Liver (tissue), 9 donors: ENCODE data around the gene IRGC. TPM values are rescaled to one million over a fixed set of nuclear protein-coding genes. Genes with fewer than 3 reads are reported as not detected.

Source experiments
- DNase-seq: peaks from one replicate; pipeline ENCODE4 v3.0.0-alpha.2; 2017; ENCODE audit warnings: low spot score
- H3K27ac ChIP-seq, 2 donors: one replicate each; pipeline ENCODE4 v1.7.0; 2013; ENCODE audit warnings: inconsistent platforms in 2 of 2, low read length in 2 of 2, control low read depth in 1 of 2, low read depth in 1 of 2, mild to moderate bottlenecking in 1 of 2
- H3K27me3 ChIP-seq, 4 donors: one replicate each; pipeline versions ENCODE4 v1.6.1 to v1.7.0; 2013; ENCODE audit warnings: low read length in 3 of 4, inconsistent platforms in 1 of 4, mild to moderate bottlenecking in 1 of 4, moderate library complexity in 1 of 4; ENCODE audit not compliant: control insufficient read depth in 4 of 4, insufficient read depth in 4 of 4
- H3K36me3 ChIP-seq, 4 donors: one replicate each; pipeline versions ENCODE4 v1.6.1 to v1.7.0; 2013; ENCODE audit warnings: low read length in 3 of 4, mild to moderate bottlenecking in 3 of 4, low read depth in 1 of 4, moderate library complexity in 1 of 4; ENCODE audit not compliant: control insufficient read depth in 4 of 4, insufficient read depth in 3 of 4
- H3K4me1 ChIP-seq, 4 donors: one replicate each; pipeline versions ENCODE4 v1.6.1 to v1.7.0; 2013; ENCODE audit warnings: low read length in 3 of 4, mild to moderate bottlenecking in 3 of 4, moderate library complexity in 1 of 4; ENCODE audit not compliant: control insufficient read depth in 4 of 4, insufficient read depth in 4 of 4
- H3K4me3 ChIP-seq, 3 donors: one replicate each; pipeline versions ENCODE4 v1.6.1 to v1.7.0; 2013; ENCODE audit warnings: low read length in 3 of 3, control low read depth in 1 of 3, low read depth in 1 of 3, mild to moderate bottlenecking in 1 of 3
- H3K9ac ChIP-seq, 2 donors: one replicate each; pipeline ENCODE4 v1.7.0; 2013; ENCODE audit warnings: low read length in 2 of 2, mild to moderate bottlenecking in 2 of 2, moderate library complexity in 2 of 2, control low read depth in 1 of 2, low read depth in 1 of 2
- H3K9me3 ChIP-seq, 4 donors: one replicate each; pipeline versions ENCODE4 v1.6.1 to v1.7.0; 2013; ENCODE audit warnings: low read length in 3 of 4; ENCODE audit not compliant: control insufficient read depth in 4 of 4
- EGR1 ChIP-seq, 2 donors: IDR thresholded peaks; 2 replicates each; pipeline ENCODE4 v1.6.1; 2016 to 2018; ENCODE audit warnings: antibody characterized with exemption in 2 of 2, low read depth in 2 of 2
- FOXA1 ChIP-seq: IDR thresholded peaks from 2 replicates; pipeline ENCODE4 v1.6.1; 2016; ENCODE audit warnings: antibody characterized with exemption
- FOXA2 ChIP-seq: IDR thresholded peaks from 2 replicates; pipeline ENCODE4 v1.6.1; 2016; ENCODE audit warnings: antibody characterized with exemption
- GABPA ChIP-seq, 2 donors: IDR thresholded peaks in 1 of 2; conservative IDR thresholded peaks in 1 of 2; 2 replicates each; pipeline ENCODE4 v1.6.1; 2016; ENCODE audit warnings: antibody characterized with exemption in 2 of 2, mild to moderate bottlenecking in 1 of 2, moderate library complexity in 1 of 2
- HNF4A ChIP-seq, 2 donors: conservative IDR thresholded peaks; 2 replicates each; pipeline ENCODE4 v1.6.1; 2016; ENCODE audit warnings: antibody characterized with exemption in 2 of 2, mild to moderate bottlenecking in 2 of 2
- HNF4G ChIP-seq: IDR thresholded peaks from 2 replicates; pipeline ENCODE4 v1.6.1; 2016; ENCODE audit warnings: antibody characterized with exemption
- JUND ChIP-seq, 2 donors: IDR thresholded peaks; 2 replicates each; pipeline ENCODE4 v1.6.1; 2016; ENCODE audit warnings: antibody characterized with exemption in 2 of 2
- NR2F2 ChIP-seq: IDR thresholded peaks from 2 replicates; pipeline ENCODE4 v1.6.1; 2016; ENCODE audit warnings: antibody characterized with exemption
- RAD21 ChIP-seq, 2 donors: IDR thresholded peaks; 2 replicates each; pipeline ENCODE4 v1.6.1; 2016; ENCODE audit warnings: antibody characterized with exemption in 2 of 2, mild to moderate bottlenecking in 2 of 2
- RXRA ChIP-seq, 2 donors: IDR thresholded peaks; 2 replicates each; pipeline ENCODE4 v1.6.1; 2017 to 2018; ENCODE audit warnings: antibody characterized with exemption in 2 of 2, mild to moderate bottlenecking in 1 of 2
- SP1 ChIP-seq: IDR thresholded peaks from 2 replicates; pipeline ENCODE4 v1.6.1; 2018; ENCODE audit warnings: antibody characterized with exemption, mild to moderate bottlenecking
- TAF1 ChIP-seq: conservative IDR thresholded peaks from 2 replicates; pipeline ENCODE4 v1.6.1; 2016; ENCODE audit warnings: antibody characterized with exemption, mild to moderate bottlenecking
- YY1 ChIP-seq: IDR thresholded peaks from 2 replicates; pipeline ENCODE4 v1.6.1; 2016; ENCODE audit warnings: antibody characterized with exemption, mild to moderate bottlenecking
- WGBS: extraction: QIAGEN DNeasy Blood & Tissue Kit; methylation state at CpG from one replicate; pipeline ENCODE4 v1.1.7; 2013; 5-methylcytosine and 5-hydroxymethylcytosine counted together
- polyA plus RNA-seq, 2 donors: library from polyadenylated mRNA; stranded (reverse) in 1 of 2; unstranded in 1 of 2; fragments of 200-250 nt in 1 of 2; fragments of >200 nt in 1 of 2; fragmentation: Nextera tagmentation in 1 of 2; extraction: Ambion mirVana in 1 of 2; gene quantifications; one replicate each; pipeline versions ENCODE4 v1.2.1 to v1.2.3, GENCODE V29; 2013 to 2015
- total RNA-seq, 2 donors: library from RNA; depleted of rRNA; stranded (reverse); fragments of >200 nt; gene quantifications; one replicate each; pipeline ENCODE4 v1.2.3, GENCODE V29; 2014
- TF ChIP-seq, protein P1 (sequence below): IDR thresholded peaks from 2 replicates; pipeline ENCODE4 v1.6.1; 2016; ENCODE audit warnings: antibody characterized with exemption
- TF ChIP-seq, protein P2 (sequence below): IDR thresholded peaks from 2 replicates; pipeline ENCODE4 v1.6.1; 2016; ENCODE audit warnings: antibody characterized with exemption, mild to moderate bottlenecking
- TF ChIP-seq, protein P3 (sequence below): fragments of 150-350 bp; IDR thresholded peaks from 2 replicates; pipeline ENCODE4 v1.5.1; 2017; ENCODE audit warnings: improper control_type of control experiment, low read depth, low read length; ENCODE audit not compliant: missing input control
- TF ChIP-seq, protein P4 (sequence below): IDR thresholded peaks from 2 replicates; pipeline ENCODE4 v1.6.1; 2016; ENCODE audit warnings: antibody characterized with exemption
- TF ChIP-seq, protein P5 (sequence below): IDR thresholded peaks from 2 replicates; pipeline ENCODE4 v1.6.1; 2016; ENCODE audit warnings: antibody characterized with exemption
- donor health status: healthy.
- donor health status: healthy.
- donor health status: healthy.
- donor health status: healthy.
- donor health status: healthy.

Gene IRGC
- total and polyA plus RNA-seq, 4 donors, result not detected

DNA sequence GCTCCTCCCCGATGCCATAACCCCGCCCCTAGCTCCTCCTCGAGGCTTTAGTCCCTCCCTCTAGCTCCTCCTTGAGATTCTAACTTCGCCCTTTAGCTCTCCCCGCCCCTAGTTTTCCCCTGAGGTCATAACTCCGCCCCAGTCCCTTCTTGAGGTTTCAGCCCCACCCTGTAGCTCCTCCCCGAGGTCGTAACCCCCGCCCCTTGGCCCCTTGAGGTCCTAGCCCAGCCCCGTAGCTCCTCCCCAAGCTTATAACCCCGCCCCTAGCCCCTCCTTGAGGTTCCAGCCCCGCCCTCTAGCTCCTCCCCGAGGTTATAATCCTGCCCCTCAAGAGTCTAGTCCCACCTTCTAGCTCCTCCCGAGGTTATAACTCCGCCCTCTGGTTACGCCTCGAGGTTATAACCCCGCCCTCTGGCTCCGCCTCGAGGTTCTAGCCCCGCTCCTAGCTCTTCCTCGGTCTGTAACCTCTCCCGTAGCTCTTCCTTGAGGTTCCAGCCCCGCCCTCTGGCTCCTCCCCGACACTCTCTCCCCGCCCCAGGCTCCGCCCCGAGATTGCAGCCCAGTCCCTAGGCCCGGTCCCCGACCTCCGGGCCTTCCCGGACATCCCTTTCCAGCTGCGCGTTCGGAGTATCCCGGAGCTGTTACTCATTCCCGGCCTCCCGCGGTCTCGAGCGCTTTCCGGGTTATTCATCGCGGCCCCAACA, 47.3 kb upstream of the IRGC start:
- H3K4me3 ChIP-seq, result peak overlapping the region in 2 of 3 donors; percentile 25 to 30
- peaks cover 2 to 15% (median 6%) of the 10 kb centered on the region in 4 donors for H3K4me1 ChIP-seq
- H3K27ac ChIP-seq, result peak overlapping the region; percentile 78 to 80
- H3K9me3 ChIP-seq, result no peaks in the 10 kb centered on the region
- TF ChIP-seq, protein P1, sequence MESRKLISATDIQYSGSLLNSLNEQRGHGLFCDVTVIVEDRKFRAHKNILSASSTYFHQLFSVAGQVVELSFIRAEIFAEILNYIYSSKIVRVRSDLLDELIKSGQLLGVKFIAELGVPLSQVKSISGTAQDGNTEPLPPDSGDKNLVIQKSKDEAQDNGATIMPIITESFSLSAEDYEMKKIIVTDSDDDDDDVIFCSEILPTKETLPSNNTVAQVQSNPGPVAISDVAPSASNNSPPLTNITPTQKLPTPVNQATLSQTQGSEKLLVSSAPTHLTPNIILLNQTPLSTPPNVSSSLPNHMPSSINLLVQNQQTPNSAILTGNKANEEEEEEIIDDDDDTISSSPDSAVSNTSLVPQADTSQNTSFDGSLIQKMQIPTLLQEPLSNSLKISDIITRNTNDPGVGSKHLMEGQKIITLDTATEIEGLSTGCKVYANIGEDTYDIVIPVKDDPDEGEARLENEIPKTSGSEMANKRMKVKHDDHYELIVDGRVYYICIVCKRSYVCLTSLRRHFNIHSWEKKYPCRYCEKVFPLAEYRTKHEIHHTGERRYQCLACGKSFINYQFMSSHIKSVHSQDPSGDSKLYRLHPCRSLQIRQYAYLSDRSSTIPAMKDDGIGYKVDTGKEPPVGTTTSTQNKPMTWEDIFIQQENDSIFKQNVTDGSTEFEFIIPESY, result no peak
- TF ChIP-seq RXRA (IDR thresholded peaks at IDR 0.05) (peak; percentile 18 to 61), EGR1 (IDR thresholded peaks at IDR 0.05; ENCODE audit: low read depth in 2 of 2) (no peak), FOXA1 (no peak), FOXA2 (no peak), SP1 (peak; percentile 88), JUND (IDR thresholded peaks at IDR 0.05) (no peak), GABPA (IDR thresholded peaks at IDR 0.05 in 1 of 2, conservative IDR thresholded peaks at IDR 0.05 in 1 of 2) (peak in 1 of 2 donors; percentile 8), TAF1 (peak; percentile 58), NR2F2 (peak; percentile 93), HNF4A (conservative IDR thresholded peaks at IDR 0.05) (peak in 1 of 2 donors; percentile 32), RAD21 (IDR thresholded peaks at IDR 0.05) (peak in 1 of 2 donors; percentile 12), HNF4G (no peak), YY1 (peak; percentile 24)
- TF ChIP-seq, protein P2, sequence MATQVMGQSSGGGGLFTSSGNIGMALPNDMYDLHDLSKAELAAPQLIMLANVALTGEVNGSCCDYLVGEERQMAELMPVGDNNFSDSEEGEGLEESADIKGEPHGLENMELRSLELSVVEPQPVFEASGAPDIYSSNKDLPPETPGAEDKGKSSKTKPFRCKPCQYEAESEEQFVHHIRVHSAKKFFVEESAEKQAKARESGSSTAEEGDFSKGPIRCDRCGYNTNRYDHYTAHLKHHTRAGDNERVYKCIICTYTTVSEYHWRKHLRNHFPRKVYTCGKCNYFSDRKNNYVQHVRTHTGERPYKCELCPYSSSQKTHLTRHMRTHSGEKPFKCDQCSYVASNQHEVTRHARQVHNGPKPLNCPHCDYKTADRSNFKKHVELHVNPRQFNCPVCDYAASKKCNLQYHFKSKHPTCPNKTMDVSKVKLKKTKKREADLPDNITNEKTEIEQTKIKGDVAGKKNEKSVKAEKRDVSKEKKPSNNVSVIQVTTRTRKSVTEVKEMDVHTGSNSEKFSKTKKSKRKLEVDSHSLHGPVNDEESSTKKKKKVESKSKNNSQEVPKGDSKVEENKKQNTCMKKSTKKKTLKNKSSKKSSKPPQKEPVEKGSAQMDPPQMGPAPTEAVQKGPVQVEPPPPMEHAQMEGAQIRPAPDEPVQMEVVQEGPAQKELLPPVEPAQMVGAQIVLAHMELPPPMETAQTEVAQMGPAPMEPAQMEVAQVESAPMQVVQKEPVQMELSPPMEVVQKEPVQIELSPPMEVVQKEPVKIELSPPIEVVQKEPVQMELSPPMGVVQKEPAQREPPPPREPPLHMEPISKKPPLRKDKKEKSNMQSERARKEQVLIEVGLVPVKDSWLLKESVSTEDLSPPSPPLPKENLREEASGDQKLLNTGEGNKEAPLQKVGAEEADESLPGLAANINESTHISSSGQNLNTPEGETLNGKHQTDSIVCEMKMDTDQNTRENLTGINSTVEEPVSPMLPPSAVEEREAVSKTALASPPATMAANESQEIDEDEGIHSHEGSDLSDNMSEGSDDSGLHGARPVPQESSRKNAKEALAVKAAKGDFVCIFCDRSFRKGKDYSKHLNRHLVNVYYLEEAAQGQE, result no peak
- TF ChIP-seq, protein P3, sequence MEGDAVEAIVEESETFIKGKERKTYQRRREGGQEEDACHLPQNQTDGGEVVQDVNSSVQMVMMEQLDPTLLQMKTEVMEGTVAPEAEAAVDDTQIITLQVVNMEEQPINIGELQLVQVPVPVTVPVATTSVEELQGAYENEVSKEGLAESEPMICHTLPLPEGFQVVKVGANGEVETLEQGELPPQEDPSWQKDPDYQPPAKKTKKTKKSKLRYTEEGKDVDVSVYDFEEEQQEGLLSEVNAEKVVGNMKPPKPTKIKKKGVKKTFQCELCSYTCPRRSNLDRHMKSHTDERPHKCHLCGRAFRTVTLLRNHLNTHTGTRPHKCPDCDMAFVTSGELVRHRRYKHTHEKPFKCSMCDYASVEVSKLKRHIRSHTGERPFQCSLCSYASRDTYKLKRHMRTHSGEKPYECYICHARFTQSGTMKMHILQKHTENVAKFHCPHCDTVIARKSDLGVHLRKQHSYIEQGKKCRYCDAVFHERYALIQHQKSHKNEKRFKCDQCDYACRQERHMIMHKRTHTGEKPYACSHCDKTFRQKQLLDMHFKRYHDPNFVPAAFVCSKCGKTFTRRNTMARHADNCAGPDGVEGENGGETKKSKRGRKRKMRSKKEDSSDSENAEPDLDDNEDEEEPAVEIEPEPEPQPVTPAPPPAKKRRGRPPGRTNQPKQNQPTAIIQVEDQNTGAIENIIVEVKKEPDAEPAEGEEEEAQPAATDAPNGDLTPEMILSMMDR, result no peak
- TF ChIP-seq, protein P4, sequence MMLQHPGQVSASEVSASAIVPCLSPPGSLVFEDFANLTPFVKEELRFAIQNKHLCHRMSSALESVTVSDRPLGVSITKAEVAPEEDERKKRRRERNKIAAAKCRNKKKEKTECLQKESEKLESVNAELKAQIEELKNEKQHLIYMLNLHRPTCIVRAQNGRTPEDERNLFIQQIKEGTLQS, result no peak
- TF ChIP-seq, protein P5, sequence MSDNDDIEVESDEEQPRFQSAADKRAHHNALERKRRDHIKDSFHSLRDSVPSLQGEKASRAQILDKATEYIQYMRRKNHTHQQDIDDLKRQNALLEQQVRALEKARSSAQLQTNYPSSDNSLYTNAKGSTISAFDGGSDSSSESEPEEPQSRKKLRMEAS, result no peak
- peaks cover 0 to 9% (median 0%) of the 10 kb centered on the region in 4 donors for H3K27me3 ChIP-seq
- peak; percentile 98 for DNase-seq
- H3K36me3 ChIP-seq, result peaks cover 0 to 3% (median 0%) of the 10 kb centered on the region in 4 donors
- H3K9ac ChIP-seq, result no peak overlapping the region
- 3% methylated on average over 44 of the region's 44 CpGs for WGBS
